GM19099 (cell line): ENCODE results near the gene PTCD2.

Source experiments
- POLR2A ChIP-seq: IDR thresholded peaks from 3 replicates; pipeline ENCODE4 v1.6.1; 2011; ENCODE audit warnings: low read depth; ENCODE audit not compliant: insufficient read length; ENCODE audit errors: extremely low read depth

Gene PTCD2

DNA sequence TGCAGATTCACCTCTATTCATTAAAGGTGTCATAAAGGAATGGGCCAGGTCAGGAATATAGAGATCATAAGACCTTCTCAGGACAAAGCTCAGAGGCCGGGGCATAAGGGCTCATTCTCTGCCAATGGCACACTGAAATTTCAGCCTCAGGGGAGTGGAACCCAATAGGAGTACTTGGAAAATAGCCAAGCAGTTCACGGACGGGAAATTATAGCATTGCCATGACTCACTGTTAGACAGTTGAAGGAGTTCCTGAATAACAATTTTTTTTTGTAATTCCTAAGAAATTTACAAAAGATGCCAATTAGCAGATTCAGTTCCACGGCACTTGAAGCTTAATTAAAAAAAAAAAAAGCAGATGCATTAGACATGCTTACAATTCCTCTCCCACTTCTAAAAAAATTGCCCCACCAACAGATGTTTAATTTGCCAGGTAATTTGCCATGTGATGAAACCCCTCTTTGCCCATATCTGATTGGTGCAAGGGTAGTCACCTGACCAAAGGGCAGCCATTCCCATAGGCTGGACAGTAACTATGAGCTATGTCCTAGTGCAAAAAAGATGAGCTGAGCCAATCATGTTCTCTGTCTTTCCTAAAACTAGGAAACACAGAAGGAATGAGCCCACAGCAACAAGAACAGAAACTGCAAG lies 58.6 kb downstream of the PTCD2 start:
- TF ChIP-seq POLR2A, result no peak

DNA sequence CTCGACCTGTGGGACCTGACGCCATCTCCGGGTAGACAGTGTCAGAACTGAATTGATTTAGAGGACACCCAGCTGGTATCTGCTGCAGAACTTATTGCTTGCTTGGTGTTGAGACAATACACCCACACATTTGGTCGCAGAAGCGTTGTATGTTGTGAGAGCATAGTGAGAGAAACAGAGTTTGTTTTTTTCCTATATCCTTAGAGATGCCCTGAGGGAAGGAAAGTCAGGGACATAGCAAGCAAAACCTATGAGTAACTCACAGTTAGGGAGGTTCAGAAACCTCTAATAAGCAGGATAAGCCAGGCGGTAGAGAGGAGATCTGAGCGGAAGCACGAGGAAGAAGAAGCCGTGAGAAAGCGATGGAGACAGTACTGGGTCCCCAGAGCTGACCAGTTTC lies 59.8 kb downstream of the PTCD2 start:
- no peak for TF ChIP-seq POLR2A

DNA sequence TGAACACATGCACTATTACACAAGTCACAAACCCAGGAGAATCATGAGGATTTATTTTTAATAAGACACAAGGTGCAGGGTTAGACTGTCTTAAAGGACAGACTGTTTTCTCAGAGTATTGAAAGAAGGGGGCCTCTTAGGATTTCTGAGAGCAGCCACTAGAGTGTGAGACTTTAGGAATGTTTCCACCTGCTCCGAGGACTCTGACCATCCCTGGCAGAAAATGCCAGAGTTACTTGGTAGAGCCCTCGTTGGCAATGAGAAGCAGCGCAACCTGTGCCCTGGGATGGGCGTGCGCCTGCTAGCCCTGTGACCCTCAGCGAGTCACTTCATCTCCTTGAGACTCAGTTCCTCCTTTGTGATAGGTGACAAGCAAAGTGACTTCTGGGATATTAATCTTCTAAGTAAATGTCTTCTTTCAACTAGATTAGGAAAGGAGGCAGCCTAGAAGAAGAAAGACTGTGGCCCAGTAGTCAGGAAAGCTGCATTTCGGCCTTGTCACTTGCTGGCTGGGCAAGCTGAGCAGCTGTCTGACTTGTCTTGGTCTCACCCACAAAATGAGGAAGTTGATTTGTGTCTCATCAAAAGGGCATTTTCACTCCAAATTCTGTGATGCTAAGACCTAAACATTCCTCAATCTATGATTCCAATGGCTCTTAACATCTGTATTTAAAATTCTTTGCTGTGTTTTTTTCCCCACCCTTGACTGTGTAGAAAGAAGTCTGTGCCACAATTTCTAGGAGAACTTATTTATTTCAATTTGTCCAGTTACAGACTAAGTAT lies 60.5 kb downstream of the PTCD2 start:
- TF ChIP-seq POLR2A, result no peak

GRCh38 chr5:72383280-72383679 lies 63.1 kb downstream of the PTCD2 start:
- TF ChIP-seq POLR2A, result no peak

DNA sequence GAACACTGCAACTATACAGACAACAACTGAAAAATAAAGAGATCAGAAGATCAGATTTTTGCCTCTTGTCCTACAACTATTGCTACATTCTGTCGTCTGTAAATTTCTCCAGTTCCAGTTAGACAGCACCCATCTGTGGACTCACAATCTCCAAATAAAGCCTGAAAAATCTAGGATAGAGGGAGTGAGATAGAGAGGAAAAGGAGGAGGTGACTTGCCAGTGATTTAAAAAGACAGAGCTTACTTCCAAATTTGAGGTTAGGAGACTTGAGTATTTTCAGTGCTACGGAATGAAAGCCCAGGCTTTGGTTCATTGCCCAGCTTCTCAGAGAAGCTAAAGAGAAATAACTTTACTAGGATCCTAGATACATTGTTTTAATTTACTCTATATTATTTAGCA lies 63.6 kb downstream of the PTCD2 start:
- no peak for TF ChIP-seq POLR2A

- TF ChIP-seq POLR2A, result no peak
These were observed 66.5 kb downstream of the PTCD2 start for GRCh38 chr5:72386639-72387038.

- no peak for TF ChIP-seq POLR2A
These were observed 67.8 kb downstream of the PTCD2 start for GRCh38 chr5:72387985-72388384.

- no peak for TF ChIP-seq POLR2A
These were observed 68.5 kb downstream of the PTCD2 start for GRCh38 chr5:72388646-72389045.

DNA sequence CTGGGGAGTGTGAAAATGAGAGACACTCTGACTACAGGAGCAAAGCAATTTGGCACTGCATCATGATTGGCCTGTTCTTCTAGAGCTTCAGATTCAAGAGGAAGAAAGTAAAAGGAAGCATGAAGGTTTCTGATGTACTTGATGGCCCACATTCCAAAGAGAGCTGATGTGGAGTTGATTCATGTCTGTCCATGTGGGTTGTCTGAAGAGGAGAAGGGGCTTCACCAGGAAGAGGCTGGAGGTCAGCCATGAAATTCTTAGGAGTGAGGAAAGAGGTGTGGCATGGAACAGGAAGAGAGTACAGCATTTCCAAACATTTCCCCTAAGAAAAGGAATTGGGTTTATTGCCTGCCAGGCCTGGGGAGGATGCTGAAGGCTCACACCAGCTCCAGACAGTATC lies 70.7 kb downstream of the PTCD2 start:
- no peak for TF ChIP-seq POLR2A

- TF ChIP-seq POLR2A, result no peak
These were observed 72.2 kb downstream of the PTCD2 start for GRCh38 chr5:72392326-72392733.

GRCh38 chr5:72393052-72393451 lies 72.9 kb downstream of the PTCD2 start:
- TF ChIP-seq POLR2A, result no peak

DNA sequence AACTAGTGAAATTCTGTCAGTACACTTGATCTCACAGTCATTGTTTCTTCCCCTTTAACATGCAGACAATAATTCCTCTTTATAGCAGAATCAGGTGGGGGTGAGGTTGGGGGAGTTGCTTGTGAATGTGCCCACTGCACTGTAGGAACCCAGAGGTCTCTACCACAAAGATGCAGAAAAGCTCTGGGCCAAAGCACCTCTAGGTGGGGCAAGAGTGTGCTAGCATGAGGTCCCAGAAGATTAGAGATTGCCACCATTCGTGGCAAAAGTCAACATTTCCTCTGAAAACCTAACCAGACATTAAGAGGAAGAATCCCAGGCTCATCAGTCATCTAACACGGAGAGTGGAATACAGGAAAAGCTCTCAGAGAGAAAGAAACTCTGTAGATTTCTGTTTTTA lies 74.5 kb downstream of the PTCD2 start:
- TF ChIP-seq POLR2A, result no peak

GRCh38 chr5:72397836-72398235 lies 77.7 kb downstream of the PTCD2 start:
- no peak for TF ChIP-seq POLR2A

DNA sequence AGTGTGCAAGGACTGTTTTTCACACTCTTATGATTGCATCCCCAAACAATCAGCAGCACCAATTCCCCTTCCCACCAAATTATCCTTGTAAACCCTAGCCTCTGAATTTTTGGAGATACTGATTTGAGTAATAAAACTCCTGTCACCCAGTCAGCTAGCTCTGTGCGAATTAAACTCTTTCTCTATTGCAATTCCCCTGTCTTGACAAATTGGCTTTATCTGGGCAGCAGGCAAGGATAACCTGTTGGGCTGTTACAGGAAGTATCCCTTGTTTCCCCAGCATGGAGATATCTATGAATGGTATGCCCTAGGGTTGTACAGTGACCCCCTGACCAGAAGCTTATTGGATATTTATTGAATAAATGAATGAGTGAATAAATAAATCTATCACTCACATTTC lies 80.8 kb downstream of the PTCD2 start:
- TF ChIP-seq POLR2A, result no peak

DNA sequence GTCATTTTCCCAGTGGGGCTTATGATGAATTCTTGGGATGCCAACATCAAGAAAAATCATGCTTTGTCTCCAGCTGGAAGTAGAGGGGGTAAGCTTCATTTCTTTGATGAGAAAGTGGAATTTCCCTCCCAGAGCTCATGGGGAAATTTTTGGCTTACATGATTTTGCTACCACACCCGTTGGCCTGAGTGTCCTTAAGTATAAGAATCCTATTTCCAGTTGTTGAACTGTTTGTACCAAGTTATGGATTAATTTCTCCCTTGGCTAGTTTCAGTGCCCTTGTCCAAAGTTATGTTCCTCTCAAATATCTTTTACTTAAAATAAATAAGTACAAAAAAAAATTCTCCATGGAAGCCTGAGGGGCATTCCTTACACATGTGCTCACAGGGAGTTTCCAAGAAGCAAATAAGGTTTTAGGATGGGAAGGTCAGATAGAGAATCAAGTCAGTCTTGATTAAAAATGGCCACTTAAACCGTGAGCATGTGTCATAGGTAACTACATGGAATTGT lies 82.3 kb downstream of the PTCD2 start:
- TF ChIP-seq POLR2A, result no peak

DNA sequence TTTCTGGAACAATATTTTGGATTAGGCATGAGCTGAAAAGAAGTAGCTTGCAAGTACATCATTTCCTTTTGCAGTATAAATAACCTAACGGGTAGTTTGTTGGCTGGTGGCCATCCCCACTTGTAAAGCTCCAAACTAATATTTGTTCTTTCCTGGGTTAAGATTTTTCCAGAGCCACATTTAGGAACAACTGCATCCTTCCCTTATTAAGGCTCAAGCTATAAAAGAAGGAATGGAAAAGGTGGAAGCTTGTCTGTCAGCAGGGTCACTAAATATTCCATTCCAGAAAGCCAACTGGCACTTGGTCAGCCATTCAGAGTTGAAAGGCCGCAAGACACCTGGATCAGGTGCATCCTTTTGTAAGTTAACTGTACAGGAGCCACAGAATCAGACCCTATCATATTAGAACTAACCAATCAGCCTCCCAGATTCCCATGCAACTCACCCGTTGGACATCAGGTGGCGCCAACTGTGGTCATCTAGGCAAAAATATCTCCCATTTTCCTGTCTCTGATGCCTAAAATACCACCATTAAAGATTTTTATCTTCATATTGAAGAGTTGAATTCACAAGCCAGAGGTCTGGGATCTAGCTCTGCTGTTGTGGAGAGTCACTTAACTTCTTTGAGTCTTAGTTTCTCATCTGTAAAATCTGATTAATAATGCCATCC lies 82.9 kb downstream of the PTCD2 start:
- TF ChIP-seq POLR2A, result no peak
